ENCODE data around the gene BRINP2. TPM values are rescaled to one million over a fixed set of nuclear protein-coding genes. Genes with fewer than 3 reads are reported as not detected.

The BRINP2 gene
- total RNA-seq: 0.11 and 2.4 TPM in 2 replicates

GRCh38 chr1:177170756-177171535 is at the start of gene BRINP2:
TSS of gene BRINP2 (plus strand) at chr1:177170958. CDS start at chr1:177229877, 58,919 bp downstream.

GRCh38 chr1:177164380-177165068 is 6.2 kb upstream of the BRINP2 start, which contains the start of gene ASTN1:
TSS of gene ASTN1 (minus strand) at chr1:177164712. CDS start at chr1:177164676, 36 bp downstream.

Other genes with a start within 250 kb of the BRINP2 start
- gene ASTN1, start 6.2 kb upstream of the BRINP2 start, total RNA-seq: 0.39 and 0.87 TPM in 2 replicates

Measured in placental epithelial cell (primary cell).